H1 (cell line): ENCODE data around the gene CYP26C1. TPM values are rescaled to one million over a fixed set of nuclear protein-coding genes. Genes with fewer than 3 reads are reported as not detected.
A peak's percentile ranks its signal among the peaks of the same experiment; 100 is the strongest.

Experiments
- CTCF ChIA-PET: fragments of 300-600 bp; sonication (Branson Sonifier 250); formaldehyde crosslinking; loops from one replicate; lab custom pipeline; 2021; ENCODE audit not compliant: partially characterized antibody; lab: Charles Lee
- POLR2A ChIA-PET: fragments of 300-600 bp; sonication (Branson Sonifier 250); formaldehyde crosslinking; loops from one replicate; lab custom pipeline; 2021; ENCODE audit warnings: inconsistent platforms; ENCODE audit not compliant: partially characterized antibody; lab: Charles Lee
- DNase-seq, 2 experiments: peaks; one replicate each; pipeline versions ENCODE4 v3.0.0 to v3.0.0-alpha.2; 2010 to 2022; ENCODE audit warnings: low spot score in 2 of 2, low read depth in 1 of 2, mixed read lengths in 1 of 2
- FAIRE-seq: peaks from 2 replicates; lab custom pipeline; 2011; peaks lifted over from hg19 to GRCh38; lab: Jason Lieb, UNC
- H2AFZ ChIP-seq: 2 replicates; pipeline ENCODE4 v1.8.1; 2012; ENCODE audit warnings: low read length, inconsistent platforms
- H2AK5ac ChIP-seq: 2 replicates; pipeline ENCODE4 v1.6.1; 2013; ENCODE audit warnings: low read depth, low read length
- H2BK120ac ChIP-seq: replicated peaks from 2 replicates; pipeline ENCODE3; 2013; ENCODE audit warnings: low read depth, low read length, inconsistent platforms
- H2BK12ac ChIP-seq: 2 replicates; pipeline ENCODE4 v1.6.1; 2013; ENCODE audit warnings: low read depth, low read length
- H2BK15ac ChIP-seq: 2 replicates; pipeline ENCODE4 v1.6.1; 2013; ENCODE audit warnings: low read length
- H2BK20ac ChIP-seq: 2 replicates; pipeline ENCODE4 v1.6.1; 2013; ENCODE audit warnings: low read length
- H2BK5ac ChIP-seq: 2 replicates; pipeline ENCODE4 v1.6.1; 2013; ENCODE audit warnings: low read depth, low read length
- H3K14ac ChIP-seq: 2 replicates; pipeline ENCODE4 v1.6.1; 2013; ENCODE audit warnings: inconsistent platforms; ENCODE audit not compliant: insufficient read length
- H3K18ac ChIP-seq: 2 replicates; pipeline ENCODE4 v1.6.1; 2013; ENCODE audit warnings: low read length; ENCODE audit errors: extremely low read depth
- H3K23ac ChIP-seq: 2 replicates; pipeline ENCODE4 v1.6.1; 2013; ENCODE audit warnings: inconsistent platforms; ENCODE audit not compliant: insufficient read length
- H3K23me2 ChIP-seq: 2 replicates; pipeline ENCODE4 v1.6.1; 2013; ENCODE audit warnings: low read depth, low read length
- H3K27ac ChIP-seq: 2 replicates; pipeline ENCODE4 v1.6.1; 2011; ENCODE audit warnings: low read depth, low read length, inconsistent platforms
- H3K27me3 ChIP-seq, 4 experiments: replicated peaks in 1 of 4; 1 replicate in 1 of 4; 2 replicates in 3 of 4; pipeline versions ENCODE4 v1.6.1 to v1.8.1; 2011 to 2013; ENCODE audit warnings: low read length in 3 of 4, mild to moderate bottlenecking in 3 of 4, inconsistent platforms in 2 of 4, mixed read lengths in 2 of 4, moderate library complexity in 1 of 4; ENCODE audit not compliant: control insufficient read depth in 3 of 4, insufficient read depth in 3 of 4; ENCODE audit errors: extremely low read depth in 1 of 4
- H3K36me3 ChIP-seq, 4 experiments: 2 replicates each; pipeline versions ENCODE4 v1.6.1 to v1.8.1; 2011 to 2013; ENCODE audit warnings: mild to moderate bottlenecking in 4 of 4, low read length in 3 of 4, moderate library complexity in 2 of 4, control low read depth in 1 of 4, inconsistent platforms in 1 of 4; ENCODE audit not compliant: insufficient read depth in 4 of 4, control insufficient read depth in 2 of 4
- H3K4ac ChIP-seq: replicated peaks from 2 replicates; pipeline ENCODE3; 2013; ENCODE audit warnings: low read length, low read depth, mixed read lengths, inconsistent platforms; ENCODE audit not compliant: insufficient read length
- H3K4me1 ChIP-seq, 4 experiments: replicated peaks in 1 of 4; 1 replicate in 1 of 4; 2 replicates in 3 of 4; pipeline versions ENCODE4 v1.6.1 to v1.8.1; 2011 to 2013; ENCODE audit warnings: low read length in 3 of 4, inconsistent platforms in 2 of 4, mixed read lengths in 1 of 4; ENCODE audit not compliant: insufficient read depth in 4 of 4, control insufficient read depth in 3 of 4
- H3K4me2 ChIP-seq, 2 experiments: 2 replicates each; pipeline versions ENCODE4 v1.6.1 to v1.8.1; 2011 to 2013; ENCODE audit warnings: low read depth in 2 of 2, low read length in 2 of 2, control low read depth in 1 of 2, inconsistent platforms in 1 of 2, mild to moderate bottlenecking in 1 of 2; ENCODE audit not compliant: insufficient read depth in 1 of 2
- H3K4me3 ChIP-seq, 4 experiments: fragments of 200-600, 300-600 bp in 1 of 4; sonication (generic), shearing (Covaris generic), sonication (Bioruptor Twin) in 1 of 4; 2 replicates each; pipeline versions ENCODE4 v1.5.1 to v1.8.1; 2011 to 2016; ENCODE audit warnings: low read length in 4 of 4, low read depth in 3 of 4, control low read depth in 2 of 4, inconsistent platforms in 2 of 4, mild to moderate bottlenecking in 2 of 4, mixed read lengths in 1 of 4, moderate library complexity in 1 of 4; ENCODE audit not compliant: insufficient read depth in 2 of 4; ENCODE audit errors: extremely low read depth in 1 of 4
- H3K56ac ChIP-seq: replicated peaks from 2 replicates; pipeline ENCODE3; 2013; ENCODE audit warnings: low read depth, mild to moderate bottlenecking, mixed read lengths, low read length, inconsistent platforms; ENCODE audit not compliant: insufficient read length
- H3K79me1 ChIP-seq: 2 replicates; pipeline ENCODE4 v1.6.1; 2013; ENCODE audit warnings: low read depth, low read length, control low read depth
- H3K79me2 ChIP-seq, 2 experiments: 2 replicates each; pipeline versions ENCODE4 v1.6.1 to v1.8.1; 2012 to 2013; ENCODE audit warnings: low read length in 2 of 2, mild to moderate bottlenecking in 2 of 2, inconsistent platforms in 1 of 2; ENCODE audit not compliant: insufficient read depth in 2 of 2, control insufficient read depth in 1 of 2
- H3K9ac ChIP-seq, 4 experiments: replicated peaks in 1 of 4; 1 replicate in 1 of 4; 2 replicates in 3 of 4; pipeline versions ENCODE4 v1.6.1 to v1.8.1; 2011 to 2013; ENCODE audit warnings: low read depth in 3 of 4, low read length in 3 of 4, control low read depth in 2 of 4, mild to moderate bottlenecking in 2 of 4, moderate library complexity in 2 of 4, inconsistent platforms in 1 of 4; ENCODE audit errors: extremely low read depth in 1 of 4
- H3K9me3 ChIP-seq, 2 experiments: 2 replicates each; pipeline versions ENCODE4 v1.6.1 to v1.8.1; 2012 to 2013; ENCODE audit warnings: mild to moderate bottlenecking in 2 of 2, moderate library complexity in 2 of 2, control low read depth in 1 of 2, inconsistent platforms in 1 of 2, low read depth in 1 of 2, low read length in 1 of 2, mixed read lengths in 1 of 2; ENCODE audit not compliant: insufficient read depth in 2 of 2
- H4K20me1 ChIP-seq, 2 experiments: replicated peaks in 1 of 2; 2 replicates each; pipeline versions ENCODE3 to v1.8.1; 2011 to 2013; ENCODE audit warnings: inconsistent platforms in 2 of 2, low read length in 2 of 2, mild to moderate bottlenecking in 1 of 2; ENCODE audit not compliant: insufficient read depth in 2 of 2, control insufficient read depth in 1 of 2
- H4K5ac ChIP-seq: 2 replicates; pipeline ENCODE4 v1.6.1; 2013; ENCODE audit warnings: low read length, low read depth, mixed read lengths, inconsistent platforms; ENCODE audit not compliant: insufficient read length
- H4K8ac ChIP-seq: 2 replicates; pipeline ENCODE4 v1.8.0; 2013; ENCODE audit warnings: mild to moderate bottlenecking, moderate library complexity, low read length, inconsistent platforms; ENCODE audit not compliant: insufficient read depth; ENCODE audit errors: extremely low read depth
- H4K91ac ChIP-seq: replicated peaks from 2 replicates; pipeline ENCODE3; 2013; ENCODE audit warnings: low read length, mixed read lengths, inconsistent platforms; ENCODE audit not compliant: insufficient read length
- BACH1 ChIP-seq: IDR thresholded peaks from 2 replicates; pipeline ENCODE4 v1.6.1; 2012; ENCODE audit warnings: low read length, improper control_type of control experiment
- BCL11A ChIP-seq, 2 experiments: IDR thresholded peaks; one replicate each; pipeline ENCODE4 v1.6.1; 2011; ENCODE audit warnings: low read depth in 2 of 2, low read length in 2 of 2, mild to moderate bottlenecking in 2 of 2
- HDAC2 ChIP-seq, 2 experiments: fragments of 300-600 bp in 1 of 2; sonication (generic) in 1 of 2; IDR thresholded peaks; 2 replicates each; pipeline ENCODE4 v1.6.1; 2011 to 2012; ENCODE audit warnings: low read depth in 2 of 2, low read length in 2 of 2, mild to moderate bottlenecking in 2 of 2, moderate library complexity in 2 of 2, borderline replicate concordance in 1 of 2, inconsistent platforms in 1 of 2
- POU5F1 ChIP-seq: IDR thresholded peaks from 2 replicates; pipeline ENCODE4 v1.6.1; 2011; ENCODE audit warnings: low read depth, mild to moderate bottlenecking, low read length, moderate library complexity
- RXRA ChIP-seq: IDR thresholded peaks from 2 replicates; pipeline ENCODE4 v1.6.1; 2011; ENCODE audit warnings: low read depth, mild to moderate bottlenecking, low read length, moderate library complexity; ENCODE audit not compliant: insufficient read depth
- TEAD4 ChIP-seq: IDR thresholded peaks from 2 replicates; pipeline ENCODE4 v1.6.1; 2012; ENCODE audit warnings: low read depth, low read length, inconsistent platforms, mixed read lengths
- WGBS, 2 experiments: shearing (Covaris generic) in 1 of 2; methylation state at CpG; one replicate each; pipeline versions ENCODE4 v1.1.6 to v1.1.7; 2013 to 2015; ENCODE audit warnings: low lambda C conversion rate in 2 of 2, mixed read lengths in 2 of 2, inconsistent platforms in 1 of 2, low coverage in 1 of 2, missing lambda C conversion rate in 1 of 2; ENCODE audit not compliant: insufficient replicate concordance in 2 of 2, insufficient coverage in 1 of 2, insufficient read length in 1 of 2; ENCODE audit errors: extremely low coverage in 1 of 2, missing lambda C conversion rate in 1 of 2; 5-methylcytosine and 5-hydroxymethylcytosine counted together
- polyA plus RNA-seq, 7 experiments: library from polyadenylated mRNA; depleted of rRNA in 3 of 7; stranded (reverse) in 5 of 7; unstranded in 2 of 7; fragments of >200 nt in 5 of 7; fragments of 200-250 nt in 2 of 7; gene quantifications; 1 replicate in 5 of 7; 2 replicates in 1 of 7; 4 replicates in 1 of 7; pipeline versions ENCODE4 v1.2.1 to v1.2.3, GENCODE V29; 2011 to 2013; ENCODE audit warnings: missing spikeins in 2 of 7, mixed read lengths in 2 of 7
- total RNA-seq: library from RNA; stranded (reverse); fragmentation: NEBNext Ultra II Directional; extraction: Animal tissue kit (Norgen Biotek cat#: 25700); gene quantifications from 2 replicates; pipeline ENCODE4 v1.2.1, GENCODE V29; 2021
- TF ChIP-seq, protein P1 (sequence below), 3 experiments: IDR thresholded peaks; 1 replicate in 2 of 3; 2 replicates in 1 of 3; pipeline versions ENCODE4 v1.5.1 to v1.6.1; 2011; ENCODE audit warnings: low read length in 3 of 3, mild to moderate bottlenecking in 3 of 3, inconsistent platforms in 2 of 3, low read depth in 1 of 3, moderate library complexity in 1 of 3; ENCODE audit not compliant: insufficient read depth in 1 of 3; ENCODE audit errors: control extremely low read depth in 1 of 3
- TF ChIP-seq, protein P2 (sequence below): IDR thresholded peaks from 2 replicates; pipeline ENCODE4 v1.6.1; 2012; ENCODE audit warnings: inconsistent platforms

Gene CYP26C1
- total and polyA plus RNA-seq, 2 of the 8 experiments (the other 6 are each of a cell fraction or from before 2014, with no cell fraction given): 0.12 to 0.28 TPM

DNA sequence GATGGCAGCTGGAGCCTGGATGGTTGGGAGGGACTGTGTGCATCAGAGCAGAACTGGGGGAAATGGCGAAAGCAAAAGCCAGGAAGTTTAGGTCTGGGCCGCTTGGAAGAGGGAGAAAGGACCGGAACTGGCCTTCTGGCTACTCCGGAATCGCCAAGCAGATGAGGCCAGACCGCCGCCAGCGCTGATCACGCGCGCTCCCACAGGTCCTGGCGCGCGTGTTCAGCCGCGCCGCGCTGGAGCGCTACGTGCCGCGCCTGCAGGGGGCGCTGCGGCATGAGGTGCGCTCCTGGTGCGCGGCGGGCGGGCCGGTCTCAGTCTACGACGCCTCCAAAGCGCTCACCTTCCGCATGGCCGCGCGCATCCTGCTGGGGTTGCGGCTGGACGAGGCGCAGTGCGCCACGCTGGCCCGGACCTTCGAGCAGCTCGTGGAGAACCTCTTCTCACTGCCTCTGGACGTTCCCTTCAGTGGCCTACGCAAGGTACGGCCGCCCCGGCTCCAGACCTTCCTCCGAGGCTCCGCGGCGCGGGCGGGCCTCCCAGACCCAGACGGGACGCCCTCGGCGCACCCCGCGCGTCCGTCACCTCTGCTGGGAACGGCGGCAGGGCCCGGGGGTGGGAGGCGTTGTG lies 2.0 kb downstream of the CYP26C1 start:
- Histone ChIP-seq H3K4me2 (peak overlapping the region; percentile 75 to 89), H3K4me3 (peak overlapping the region; percentile 29 to 59 (median 46)), H2BK15ac (no peak overlapping the region), H3K14ac (no peak overlapping the region), H3K56ac (no peak overlapping the region), H2BK5ac (no peak overlapping the region), H3K36me3 (peaks cover 0 to 20% (median 1%) of the 10 kb centered on the region in 4 experiments; a peak in 1 of 8 replicates), H4K91ac (no peak overlapping the region), H3K79me2 (no peaks in the 10 kb centered on the region), H2BK120ac (no peak overlapping the region), H3K18ac (peak overlapping the region; percentile 66; the same call in 1 of the 2 replicates), H4K5ac (no peak overlapping the region), H3K27me3 (peaks cover 88 to 100% (median 92%) of the 10 kb centered on the region in 4 experiments), H2BK20ac (no peak overlapping the region), H3K4me1 (peaks cover 3 to 33% (median 26%) of the 10 kb centered on the region in 4 experiments), H3K9ac (no peak overlapping the region), H4K20me1 (peaks cover 9 to 30% of the 10 kb centered on the region in 2 experiments), H4K8ac (no peak overlapping the region), H2AK5ac (no peak overlapping the region), H2BK12ac (peak overlapping the region; percentile 76; the same call in 1 of the 2 replicates), H3K23ac (no peak overlapping the region), H3K4ac (no peak overlapping the region), H3K23me2 (peaks cover 14% of the 10 kb centered on the region; the same call in 1 of the 2 replicates), H3K9me3 (no peaks in the 10 kb centered on the region; a peak in 1 of 4 replicates), H2AFZ (no peak overlapping the region), H3K79me1 (no peaks in the 10 kb centered on the region), H3K27ac (no peak overlapping the region)
- ChIA-PET POLR2A (interaction anchor here (5.7 kb wide), 1 partner anchor 12 kb away, joined by 26 read pairs; the partner anchor contains the start of gene CYP26A1), CTCF (interaction anchor here (0.6 to 14.8 kb wide), 26 partner anchors 9 to 303 kb away, joined by 3 to 147 read pairs (median 4); partner anchors contain the start of gene CYP26A1)
- 3% methylated on average over 51 of the region's 68 CpGs; no CpG with 5 or more reads in 1 of the 2 experiments for WGBS, 2 experiments
- peak in 1 of 2 experiments; percentile 82 for DNase-seq
- no peak for FAIRE-seq
- TF ChIP-seq HDAC2 (IDR thresholded peaks at IDR 0.05; ENCODE audit: borderline replicate concordance in 1 of 2, low read depth in 2 of 2, low read length in 2 of 2): peak; percentile 69 to 95; a peak in 3 of 4 replicates
- TF ChIP-seq POU5F1: no peak
- TF ChIP-seq TEAD4: peak; percentile 69; the same call in 1 of the 2 replicates
- TF ChIP-seq RXRA: no peak
- peak; percentile 94 for TF ChIP-seq BACH1
- TF ChIP-seq, protein P1, sequence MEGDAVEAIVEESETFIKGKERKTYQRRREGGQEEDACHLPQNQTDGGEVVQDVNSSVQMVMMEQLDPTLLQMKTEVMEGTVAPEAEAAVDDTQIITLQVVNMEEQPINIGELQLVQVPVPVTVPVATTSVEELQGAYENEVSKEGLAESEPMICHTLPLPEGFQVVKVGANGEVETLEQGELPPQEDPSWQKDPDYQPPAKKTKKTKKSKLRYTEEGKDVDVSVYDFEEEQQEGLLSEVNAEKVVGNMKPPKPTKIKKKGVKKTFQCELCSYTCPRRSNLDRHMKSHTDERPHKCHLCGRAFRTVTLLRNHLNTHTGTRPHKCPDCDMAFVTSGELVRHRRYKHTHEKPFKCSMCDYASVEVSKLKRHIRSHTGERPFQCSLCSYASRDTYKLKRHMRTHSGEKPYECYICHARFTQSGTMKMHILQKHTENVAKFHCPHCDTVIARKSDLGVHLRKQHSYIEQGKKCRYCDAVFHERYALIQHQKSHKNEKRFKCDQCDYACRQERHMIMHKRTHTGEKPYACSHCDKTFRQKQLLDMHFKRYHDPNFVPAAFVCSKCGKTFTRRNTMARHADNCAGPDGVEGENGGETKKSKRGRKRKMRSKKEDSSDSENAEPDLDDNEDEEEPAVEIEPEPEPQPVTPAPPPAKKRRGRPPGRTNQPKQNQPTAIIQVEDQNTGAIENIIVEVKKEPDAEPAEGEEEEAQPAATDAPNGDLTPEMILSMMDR (IDR thresholded peaks at IDR 0.05; ENCODE audit: control extremely low read depth in 1 of 3, insufficient read depth in 1 of 3, low read depth in 1 of 3, low read length in 3 of 3): peak; percentile 73 to 82 (median 74)
- no peak for TF ChIP-seq BCL11A (IDR thresholded peaks at IDR 0.05; ENCODE audit: low read depth in 2 of 2, low read length in 2 of 2)
- TF ChIP-seq, protein P2, sequence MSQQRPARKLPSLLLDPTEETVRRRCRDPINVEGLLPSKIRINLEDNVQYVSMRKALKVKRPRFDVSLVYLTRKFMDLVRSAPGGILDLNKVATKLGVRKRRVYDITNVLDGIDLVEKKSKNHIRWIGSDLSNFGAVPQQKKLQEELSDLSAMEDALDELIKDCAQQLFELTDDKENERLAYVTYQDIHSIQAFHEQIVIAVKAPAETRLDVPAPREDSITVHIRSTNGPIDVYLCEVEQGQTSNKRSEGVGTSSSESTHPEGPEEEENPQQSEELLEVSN: peak; percentile 96
